GM12873 (cell line): ENCODE data around the gene ENTR1.

ENCODE experiments used
- TF ChIP-seq, protein P1 (sequence below): IDR thresholded peaks from 2 replicates; pipeline ENCODE4 v1.5.1; 2012; ENCODE audit warnings: low read depth, mild to moderate bottlenecking, moderate library complexity, low read length, control low read depth; ENCODE audit not compliant: insufficient read depth; ENCODE audit errors: missing control alignments

Gene ENTR1

DNA sequence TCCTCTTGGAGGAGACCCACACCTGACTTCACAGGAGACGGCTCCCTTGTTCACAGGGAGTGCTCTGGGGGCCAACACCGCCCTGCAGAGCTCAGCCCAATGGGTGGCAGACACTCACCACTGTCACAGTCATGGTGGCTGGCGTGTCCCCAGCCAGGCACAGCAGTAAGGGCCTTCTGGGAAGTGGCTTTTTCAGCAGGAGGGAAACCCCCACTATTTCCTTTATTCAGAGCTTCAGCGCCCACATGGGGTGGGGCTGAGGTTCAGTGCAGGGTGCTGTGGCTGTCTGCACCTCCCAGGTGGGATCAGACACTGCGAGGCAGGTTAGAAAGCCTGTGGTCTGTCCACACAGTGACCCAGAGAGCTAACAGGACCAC, 6.9 kb downstream of the ENTR1 start:
- TF ChIP-seq, protein P1, sequence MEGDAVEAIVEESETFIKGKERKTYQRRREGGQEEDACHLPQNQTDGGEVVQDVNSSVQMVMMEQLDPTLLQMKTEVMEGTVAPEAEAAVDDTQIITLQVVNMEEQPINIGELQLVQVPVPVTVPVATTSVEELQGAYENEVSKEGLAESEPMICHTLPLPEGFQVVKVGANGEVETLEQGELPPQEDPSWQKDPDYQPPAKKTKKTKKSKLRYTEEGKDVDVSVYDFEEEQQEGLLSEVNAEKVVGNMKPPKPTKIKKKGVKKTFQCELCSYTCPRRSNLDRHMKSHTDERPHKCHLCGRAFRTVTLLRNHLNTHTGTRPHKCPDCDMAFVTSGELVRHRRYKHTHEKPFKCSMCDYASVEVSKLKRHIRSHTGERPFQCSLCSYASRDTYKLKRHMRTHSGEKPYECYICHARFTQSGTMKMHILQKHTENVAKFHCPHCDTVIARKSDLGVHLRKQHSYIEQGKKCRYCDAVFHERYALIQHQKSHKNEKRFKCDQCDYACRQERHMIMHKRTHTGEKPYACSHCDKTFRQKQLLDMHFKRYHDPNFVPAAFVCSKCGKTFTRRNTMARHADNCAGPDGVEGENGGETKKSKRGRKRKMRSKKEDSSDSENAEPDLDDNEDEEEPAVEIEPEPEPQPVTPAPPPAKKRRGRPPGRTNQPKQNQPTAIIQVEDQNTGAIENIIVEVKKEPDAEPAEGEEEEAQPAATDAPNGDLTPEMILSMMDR, result peak; percentile 15

DNA sequence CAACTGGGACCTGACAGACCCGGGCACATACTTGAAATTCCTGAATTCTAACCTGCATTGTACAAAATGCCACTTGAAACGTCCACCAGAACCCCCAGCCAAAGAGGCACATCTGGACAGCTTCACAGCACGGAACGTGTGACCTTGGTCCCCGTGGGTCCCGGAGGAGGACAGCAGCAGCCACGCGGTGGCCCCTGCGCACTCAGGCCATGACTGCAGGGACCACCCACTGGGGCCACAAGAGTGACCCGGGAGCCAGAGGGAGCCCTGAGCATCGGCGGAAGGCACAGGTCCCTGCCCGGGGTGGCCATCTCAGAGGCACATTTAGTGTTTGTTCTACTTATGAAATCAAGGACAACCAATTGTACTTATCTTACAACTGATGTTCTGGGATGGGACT, 8.3 kb downstream of the ENTR1 start:
- TF ChIP-seq, protein P1, result no peak

DNA sequence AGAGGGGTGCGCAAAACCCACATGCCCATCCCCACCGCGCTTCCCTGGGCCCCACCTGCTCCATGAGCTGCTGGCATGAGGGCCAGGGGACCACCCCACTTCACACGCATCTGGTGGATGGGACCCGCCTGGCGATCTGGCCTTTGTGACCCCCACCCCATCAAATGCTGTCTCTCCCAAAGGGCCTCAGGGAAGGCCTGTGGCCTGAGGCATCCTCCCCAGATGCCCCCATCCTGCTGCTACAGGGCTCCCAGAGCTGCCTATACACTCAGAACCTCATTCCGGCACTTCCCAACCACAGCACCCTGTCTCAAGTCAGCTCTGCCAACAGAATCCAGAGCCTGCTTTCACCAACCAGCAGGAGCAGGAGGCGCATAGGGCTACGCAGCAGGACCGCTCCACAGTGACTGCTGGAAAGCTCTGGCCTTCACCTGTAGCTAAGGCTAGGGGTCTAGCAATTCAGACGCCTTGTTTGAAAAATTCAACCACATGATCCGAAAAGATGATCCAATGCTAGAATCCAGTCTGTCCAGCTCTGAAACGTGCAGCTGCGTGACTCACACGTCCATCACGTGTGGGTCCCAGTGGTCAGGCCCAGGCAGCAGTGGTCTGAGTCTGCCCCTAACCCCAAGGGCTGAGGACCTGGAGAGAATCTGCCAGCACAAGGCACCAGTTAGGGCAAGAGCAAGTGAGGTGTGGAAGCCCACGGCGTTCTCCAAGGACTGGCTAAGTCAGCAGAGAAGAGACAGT, 9.1 kb downstream of the ENTR1 start:
- TF ChIP-seq, protein P1, result no peak

DNA sequence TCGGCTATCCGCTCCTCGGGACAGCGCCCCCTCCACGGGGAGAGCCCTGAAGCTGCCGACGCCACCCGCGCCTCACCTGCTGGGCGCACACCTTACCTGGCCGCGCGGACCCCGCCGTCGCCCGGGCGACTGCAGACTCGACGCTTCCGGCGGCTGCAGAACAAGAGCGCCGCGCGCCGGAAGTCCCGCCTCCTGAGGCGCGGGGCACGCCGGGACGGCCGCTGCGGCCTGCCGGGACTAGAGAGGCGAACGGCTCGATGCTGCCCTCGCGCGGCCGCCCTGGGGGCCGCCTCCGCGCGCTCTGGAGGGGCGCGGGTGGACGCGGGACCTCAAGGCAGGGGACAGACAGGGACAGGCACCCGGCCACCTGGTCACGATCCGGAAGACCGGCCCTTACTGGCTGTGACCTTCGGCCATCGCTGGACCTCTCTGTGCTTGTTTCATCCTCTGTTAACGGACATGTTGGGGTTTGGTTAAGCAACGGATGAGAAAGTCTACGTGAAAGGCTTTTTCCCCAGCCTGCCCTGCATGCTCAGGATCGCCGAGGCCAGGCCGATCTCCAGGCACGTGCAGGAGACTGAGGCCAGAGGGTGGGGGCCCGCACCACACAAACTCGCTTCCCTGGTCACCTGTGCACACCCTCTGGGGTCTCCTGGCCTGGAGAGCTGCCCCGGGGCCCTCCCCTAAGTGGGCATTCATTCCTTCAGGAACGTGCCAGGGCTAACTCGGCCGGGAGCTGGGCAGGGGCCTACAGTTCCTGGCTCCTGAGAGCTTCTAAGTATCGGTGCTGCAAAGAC, 10.2 kb downstream of the ENTR1 start, which contains the start of gene SNAPC4:
SNAPC4 (minus strand) TSS at position 133 of the 797 bp plus-strand sequence. CDS start 1,742 bp downstream, outside the sequence.
- TF ChIP-seq, protein P1, result peak; percentile 89

DNA sequence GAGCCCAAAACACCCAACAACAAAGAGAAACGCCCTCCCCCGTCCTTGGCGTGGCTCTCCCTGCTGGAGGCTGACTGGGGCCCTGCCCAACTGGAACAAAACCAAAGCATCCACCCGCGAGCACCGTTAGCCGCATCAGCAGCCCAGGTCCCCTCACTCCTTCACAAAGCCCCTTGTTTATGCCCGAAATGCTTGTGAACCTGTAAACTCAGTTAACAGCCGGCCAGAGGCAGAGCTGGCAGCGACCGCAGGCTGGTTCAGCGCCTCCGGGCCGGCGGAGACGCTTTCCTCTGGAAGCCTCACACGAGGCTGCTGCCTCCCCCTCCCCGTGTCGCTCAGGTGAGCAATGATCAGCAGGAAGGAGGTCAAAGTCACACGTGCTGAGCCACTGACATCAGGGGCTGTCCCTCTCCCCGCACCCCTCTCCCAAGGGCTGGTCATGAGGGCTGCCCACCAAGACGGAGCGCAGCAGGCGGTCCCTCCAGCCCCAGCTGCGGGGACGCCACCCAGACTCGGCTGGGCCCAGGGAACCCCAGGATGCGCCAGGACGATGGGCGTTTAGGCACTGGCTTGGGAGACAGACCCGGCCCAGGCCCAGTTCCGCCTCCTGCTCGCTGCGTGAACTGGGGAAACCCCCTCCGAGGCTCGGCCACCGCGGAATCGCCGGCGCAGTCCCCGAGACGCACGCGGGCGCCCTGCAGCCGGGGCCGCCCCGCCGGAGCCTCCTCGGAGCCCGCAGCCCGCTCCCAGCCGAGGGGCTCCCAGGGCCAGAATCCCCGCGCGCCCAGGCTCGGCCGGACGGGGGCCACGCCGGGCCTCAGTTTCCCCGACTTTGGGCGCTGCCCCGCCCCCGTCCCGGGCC, 11.0 kb downstream of the ENTR1 start:
- TF ChIP-seq, protein P1, result no peak

DNA sequence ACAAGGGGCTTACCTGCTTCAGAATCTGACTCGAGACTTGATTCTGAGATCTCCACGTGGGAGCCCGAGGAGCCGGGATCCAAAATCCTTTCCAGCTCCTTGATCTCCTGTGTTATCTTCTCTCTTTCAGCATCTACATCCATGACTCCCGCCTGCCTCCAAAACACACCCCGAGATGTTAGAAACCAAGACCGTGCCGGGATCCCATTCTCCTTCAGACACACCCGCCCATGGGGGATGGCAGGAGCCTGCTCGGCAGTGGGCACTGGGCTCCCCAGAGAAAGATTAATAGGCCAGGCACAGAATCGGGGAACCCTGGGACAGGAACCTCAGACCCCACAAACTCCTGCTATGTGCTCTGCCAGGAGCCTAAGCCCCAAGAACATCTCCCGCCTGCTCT, 12.1 kb downstream of the ENTR1 start:
- TF ChIP-seq, protein P1, result no peak

DNA sequence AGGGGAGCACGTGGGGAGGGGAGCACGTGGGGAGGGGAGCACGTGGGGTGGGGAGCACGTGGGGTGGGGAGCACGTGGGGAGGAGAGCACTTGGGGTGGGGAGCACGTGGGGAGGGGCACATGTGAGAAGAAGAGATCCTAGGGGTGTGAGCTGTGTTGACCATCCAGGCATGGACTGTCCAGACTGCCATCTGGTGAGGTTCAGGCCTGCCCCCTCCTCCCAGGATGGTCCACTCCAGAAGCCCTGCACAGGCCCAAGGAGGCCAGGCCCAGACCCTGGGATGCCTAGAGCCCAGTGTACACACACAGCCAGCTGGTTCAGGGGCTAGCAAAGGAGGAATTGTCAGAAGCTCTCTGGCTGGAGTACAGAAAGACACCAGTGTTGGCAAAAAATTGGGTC, 12.8 kb downstream of the ENTR1 start:
- TF ChIP-seq, protein P1, result no peak
